HepG2 (cell line): ENCODE results near the gene MRPL38. TPM values are rescaled to one million over a fixed set of nuclear protein-coding genes. Genes with fewer than 3 reads are reported as not detected.

Experiments
- AKNA ChIP-seq: sonication (generic); formaldehyde crosslinking; IDR thresholded peaks from 2 replicates; pipeline ENCODE4 v1.4.0; 2020; ENCODE audit warnings: missing genetic modification reagents, borderline replicate concordance
- FLYWCH1 ChIP-seq: sonication (generic); formaldehyde crosslinking; IDR thresholded peaks from 2 replicates; pipeline ENCODE4 v1.8.1; 2023; ENCODE audit warnings: mild to moderate bottlenecking, missing genetic modification reagents
- FOXK2 ChIP-seq: fragments of 450-650 bp; IDR thresholded peaks from 2 replicates; pipeline ENCODE4 v1.6.1; 2016
- GATAD1 ChIP-seq: IDR thresholded peaks from 2 replicates; pipeline ENCODE4 v1.6.1; 2016; ENCODE audit warnings: missing genetic modification reagents, missing compliant biosample characterization
- HOMEZ ChIP-seq: IDR thresholded peaks from 2 replicates; pipeline ENCODE4 v1.6.1; 2016; ENCODE audit warnings: low read depth
- MIER3 ChIP-seq: IDR thresholded peaks from 2 replicates; pipeline ENCODE4 v1.6.1; 2016; ENCODE audit warnings: missing compliant biosample characterization, borderline replicate concordance
- MLLT10 ChIP-seq: sonication (generic); formaldehyde crosslinking; IDR thresholded peaks from 2 replicates; pipeline ENCODE4 v1.4.0; 2020; ENCODE audit warnings: missing genetic modification reagents
- PHF8 ChIP-seq: sonication (generic); formaldehyde crosslinking; IDR thresholded peaks from 2 replicates; pipeline ENCODE4 v1.5.0; 2020; ENCODE audit warnings: missing genetic modification reagents
- POLR2G ChIP-seq: fragments of 200-400 bp; formaldehyde crosslinking; IDR thresholded peaks from 2 replicates; pipeline ENCODE4 v1.6.1; 2018; ENCODE audit warnings: mild to moderate bottlenecking, low read depth, low read length, moderate library complexity
- SP140L ChIP-seq: sonication (generic); formaldehyde crosslinking; IDR thresholded peaks from 2 replicates; pipeline ENCODE4 v1.4.0; 2020; ENCODE audit warnings: missing genetic modification reagents, borderline replicate concordance
- ZC3H4 ChIP-seq: sonication (generic); formaldehyde crosslinking; IDR thresholded peaks from 2 replicates; pipeline ENCODE4 v1.4.0; 2020; ENCODE audit warnings: missing genetic modification reagents, borderline replicate concordance
- ZFYVE20 ChIP-seq: sonication (generic); formaldehyde crosslinking; IDR thresholded peaks from 2 replicates; pipeline ENCODE4 v1.8.0; 2023; ENCODE audit warnings: low read depth, mild to moderate bottlenecking, moderate library complexity, missing genetic modification reagents, borderline replicate concordance
- ZNF225 ChIP-seq: sonication (generic); formaldehyde crosslinking; IDR thresholded peaks from 2 replicates; pipeline ENCODE4 v1.4.0; 2020; ENCODE audit warnings: mild to moderate bottlenecking, missing genetic modification reagents
- ZNF335 ChIP-seq: sonication (generic); formaldehyde crosslinking; IDR thresholded peaks from 2 replicates; pipeline ENCODE4 v1.4.0; 2020; ENCODE audit warnings: missing genetic modification reagents
- ZNF446 ChIP-seq: sonication (generic); formaldehyde crosslinking; IDR thresholded peaks from 2 replicates; pipeline ENCODE4 v1.5.0; 2020; ENCODE audit warnings: mild to moderate bottlenecking, missing genetic modification reagents
- ZNF503 ChIP-seq: sonication (generic); formaldehyde crosslinking; IDR thresholded peaks from 2 replicates; pipeline ENCODE4 v1.4.0; 2020; ENCODE audit warnings: missing genetic modification reagents
- ZNF512 ChIP-seq: sonication (generic); formaldehyde crosslinking; IDR thresholded peaks from 2 replicates; pipeline ENCODE4 v1.4.0; 2020; ENCODE audit warnings: mild to moderate bottlenecking, missing genetic modification reagents
- ZNF644 ChIP-seq: IDR thresholded peaks from 2 replicates; pipeline ENCODE4 v1.6.1; 2016; ENCODE audit warnings: low read depth
- ZNF790 ChIP-seq: sonication (generic); formaldehyde crosslinking; IDR thresholded peaks from 2 replicates; pipeline ENCODE4 v1.8.0; 2022; ENCODE audit warnings: missing genetic modification reagents, mild to moderate bottlenecking, borderline replicate concordance
- ZNF850 ChIP-seq: sonication (generic); formaldehyde crosslinking; conservative IDR thresholded peaks from 2 replicates; pipeline ENCODE4 v1.9.0; 2021; ENCODE audit warnings: mild to moderate bottlenecking, missing genetic modification reagents
- polyA plus RNA-seq, 8 experiments: library from polyadenylated mRNA; depleted of rRNA in 3 of 8; stranded (reverse) in 7 of 8; unstranded in 1 of 8; fragments of >200 nt; fragmentation: Illumina TruSeq in 4 of 8; extraction: Trizol in 4 of 8; gene quantifications; 2 replicates each; pipeline versions ENCODE4 v1.2.1 to v1.2.3, GENCODE V29; 2011 to 2016; ENCODE audit warnings: low read depth in 4 of 8, missing spikeins in 1 of 8, mixed read lengths in 1 of 8; ENCODE audit not compliant: insufficient read depth in 1 of 8
- total RNA-seq, 5 experiments: library from RNA; depleted of rRNA; stranded (reverse); fragments of >200 nt; fragmentation: Illumina TruSeq; extraction: Trizol; gene quantifications; 2 replicates each; pipeline ENCODE4 v1.2.3, GENCODE V29; 2016; ENCODE audit warnings: low read depth in 1 of 5

MRPL38 gene
- total and polyA plus RNA-seq, 2 of the 13 experiments (the other 11 are each of a cell fraction or from before 2014, with no cell fraction given): 83.7 to 125 TPM

- TF ChIP-seq ZNF850 (CRISPR knock-in tag) (no peak), ZNF512 (no peak), ZNF503 (CRISPR knock-in tag) (no peak; the same call in 1 of the 2 replicates), GATAD1 (peak; percentile 60; the same call in 1 of the 2 replicates), ZFYVE20 (CRISPR knock-in tag) (no peak), ZNF225 (CRISPR knock-in tag) (no peak), ZC3H4 (CRISPR knock-in tag) (peak; percentile 73; the same call in 1 of the 2 replicates), MIER3 (CRISPR knock-in tag) (peak; percentile 73), ZNF446 (CRISPR knock-in tag) (peak; percentile 89), ZNF644 (no peak), AKNA (0 out of 2 replicates have a peak, but pooled peaks have one; percentile 49), POLR2G (peak; percentile 71), HOMEZ (CRISPR knock-in tag) (no peak), PHF8 (CRISPR knock-in tag) (peak; percentile 88), ZNF335 (CRISPR knock-in tag) (peak; percentile 94), FLYWCH1 (CRISPR knock-in tag) (no peak; the same call in 1 of the 2 replicates), MLLT10 (CRISPR knock-in tag) (no peak), FOXK2 (no peak), SP140L (CRISPR knock-in tag) (no peak; the same call in 1 of the 2 replicates), ZNF790 (peak; percentile 72; the same call in 1 of the 2 replicates)
Observed at GRCh38 chr17:75878174-75878998, 26.3 kb downstream of the MRPL38 start, which contains the start of gene TRIM47 (continued).
